SHP77 treated with DMSO at 0.1 percent for 48 hours (cell line): Measurements from ENCODE around the gene GSTM3.

Experiments
- DNase-seq: peaks from one replicate; lab custom pipeline; 2025; lab: John Stamatoyannopoulos, UW

GSTM3 gene

GRCh38 chr1:109740615-109741373 lies at the start of gene GSTM3:
TSS of gene GSTM3 (minus strand) at chr1:109741038. CDS start at chr1:109740287, 751 bp downstream.
- no peak for DNase-seq

- no peak for DNase-seq
These were observed 49.5 kb upstream of the GSTM3 start for GRCh38 chr1:109790329-109790728.

- no peak for DNase-seq
These were observed 48.8 kb upstream of the GSTM3 start for GRCh38 chr1:109789551-109790180.

- no peak for DNase-seq
These were observed 48.1 kb upstream of the GSTM3 start for GRCh38 chr1:109788695-109789521.

- no peak for DNase-seq
These were observed 47.2 kb upstream of the GSTM3 start for GRCh38 chr1:109787845-109788601.

DNA sequence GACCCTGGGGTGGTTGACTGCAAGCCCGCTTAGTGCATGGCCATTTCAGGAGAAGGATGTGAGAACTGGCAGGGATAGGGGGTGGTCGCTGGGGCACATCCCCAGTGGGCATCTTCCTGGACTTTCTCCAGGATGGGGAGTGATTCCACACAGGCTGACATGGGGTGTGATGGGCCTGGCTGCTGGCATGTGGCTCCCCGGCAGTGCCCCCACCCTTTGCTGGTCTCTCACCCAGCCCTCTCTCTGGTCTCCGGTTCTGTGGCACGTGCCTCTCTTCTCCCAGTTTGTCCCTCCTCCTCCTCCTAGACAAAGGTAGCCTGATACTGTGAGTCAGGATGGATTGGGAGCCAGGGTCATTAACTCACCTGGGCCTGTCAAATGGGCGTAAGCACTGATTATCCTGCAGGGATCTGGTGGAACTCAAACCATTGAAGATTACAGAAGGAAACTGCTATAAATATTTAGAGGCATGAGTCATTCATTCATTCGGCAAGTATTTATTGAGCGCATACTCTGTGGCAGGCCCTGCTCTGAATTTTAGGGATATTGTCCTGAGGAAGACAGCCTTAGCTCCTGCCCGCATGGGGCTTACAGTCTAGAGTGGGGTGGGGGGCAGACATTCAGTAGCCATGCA lies 46.5 kb upstream of the GSTM3 start:
- DNase-seq: no peak

DNA sequence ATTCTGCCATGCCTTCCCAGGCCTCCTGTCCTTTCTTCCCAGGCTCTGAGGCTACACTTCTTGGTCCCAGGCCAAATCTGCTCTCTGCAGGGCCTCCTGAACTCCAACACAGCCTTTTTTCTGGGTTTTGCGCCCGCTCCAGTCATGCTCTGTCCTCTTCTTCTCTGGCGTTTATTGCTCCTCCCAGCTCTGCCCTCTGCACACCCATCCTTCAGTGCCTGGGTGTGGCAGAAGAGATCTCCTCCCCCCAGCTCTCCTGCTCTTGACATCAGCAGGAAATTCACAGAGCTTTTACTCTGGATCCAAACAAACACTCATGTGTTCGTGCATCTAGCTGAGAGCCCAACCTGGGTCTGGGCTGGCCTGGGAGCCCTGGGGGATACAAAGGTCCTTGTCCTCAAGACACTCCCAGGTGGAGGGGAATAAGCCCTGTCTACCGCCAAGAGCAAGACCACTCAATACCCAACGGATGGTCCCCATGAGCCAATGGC lies 45.7 kb upstream of the GSTM3 start:
- no peak for DNase-seq

DNA sequence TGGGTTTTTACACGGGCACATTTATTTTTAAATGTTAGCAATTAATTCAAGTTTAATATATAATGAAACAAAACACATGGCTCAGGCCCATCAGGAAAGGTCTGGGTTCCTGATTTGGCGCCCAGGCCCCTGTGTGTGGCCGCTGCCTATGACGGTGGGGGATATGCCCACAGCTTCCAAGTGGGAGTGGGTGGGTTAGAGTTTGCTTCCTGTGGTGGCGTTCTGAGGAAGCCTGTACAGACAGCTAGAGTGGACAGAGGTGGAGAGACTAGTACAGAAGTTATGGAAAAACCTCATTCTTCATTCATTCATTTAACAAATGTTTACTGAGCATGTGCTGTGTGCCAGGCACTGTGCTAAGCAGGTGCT lies 45.3 kb upstream of the GSTM3 start:
- no peak for DNase-seq

DNA sequence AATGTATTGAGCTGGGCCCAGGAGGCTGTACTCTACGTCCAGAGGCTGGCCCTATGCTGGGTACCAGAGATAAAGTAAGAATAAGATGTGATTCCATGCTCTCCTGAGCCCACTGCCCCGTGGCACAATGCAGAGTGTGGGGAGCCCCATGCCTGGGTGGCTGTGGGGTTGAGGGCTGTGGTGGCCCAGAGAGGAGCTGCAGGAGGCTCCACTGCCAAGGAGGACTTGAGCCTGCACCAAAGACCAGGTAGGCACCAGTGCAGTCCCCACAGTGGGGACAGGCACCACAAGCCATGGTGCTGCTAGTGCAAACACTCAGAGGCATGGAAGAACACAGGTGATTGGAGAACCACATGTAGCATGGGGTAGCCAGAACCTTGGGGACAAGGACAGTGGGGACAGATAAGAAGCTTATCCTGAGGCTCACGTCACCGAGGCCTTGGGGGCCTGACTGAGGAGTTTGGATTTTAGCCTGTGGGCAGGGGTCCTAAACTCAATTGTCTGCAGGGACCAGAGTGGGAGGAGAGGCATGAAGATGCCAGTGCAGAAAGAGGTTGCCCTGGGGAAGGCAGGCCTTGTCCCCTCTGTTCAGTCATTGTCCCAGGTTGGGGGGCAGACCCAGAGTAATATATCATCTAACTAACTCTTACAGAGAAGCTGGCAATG lies 44.7 kb upstream of the GSTM3 start:
- DNase-seq: no peak

GRCh38 chr1:109784551-109785252 lies 43.9 kb upstream of the GSTM3 start:
- no peak for DNase-seq

DNA sequence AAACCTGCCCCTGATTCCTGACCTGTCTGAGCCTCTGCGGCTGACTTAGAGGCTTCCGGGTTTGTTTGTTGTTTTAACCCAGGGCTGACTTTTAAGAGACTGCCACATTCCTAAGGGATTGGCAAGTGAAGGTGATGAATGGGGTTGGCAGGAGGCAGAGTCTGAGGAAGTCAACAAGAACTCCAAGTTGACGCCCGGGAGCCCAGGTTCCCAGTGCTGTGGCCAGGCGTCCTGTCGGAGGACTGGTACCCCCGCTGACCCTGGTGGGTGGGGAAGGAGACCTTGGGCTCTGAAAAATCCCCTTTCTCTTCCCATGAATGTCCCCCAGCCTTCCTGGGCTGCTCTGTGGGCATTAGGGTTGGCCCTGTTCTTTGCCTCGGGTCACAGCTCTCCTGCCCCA lies 42.6 kb upstream of the GSTM3 start:
- no peak for DNase-seq

- DNase-seq: no peak
These were observed 42.1 kb upstream of the GSTM3 start for GRCh38 chr1:109782927-109783326.

GRCh38 chr1:109782514-109782913 lies 41.7 kb upstream of the GSTM3 start:
- DNase-seq: no peak

DNA sequence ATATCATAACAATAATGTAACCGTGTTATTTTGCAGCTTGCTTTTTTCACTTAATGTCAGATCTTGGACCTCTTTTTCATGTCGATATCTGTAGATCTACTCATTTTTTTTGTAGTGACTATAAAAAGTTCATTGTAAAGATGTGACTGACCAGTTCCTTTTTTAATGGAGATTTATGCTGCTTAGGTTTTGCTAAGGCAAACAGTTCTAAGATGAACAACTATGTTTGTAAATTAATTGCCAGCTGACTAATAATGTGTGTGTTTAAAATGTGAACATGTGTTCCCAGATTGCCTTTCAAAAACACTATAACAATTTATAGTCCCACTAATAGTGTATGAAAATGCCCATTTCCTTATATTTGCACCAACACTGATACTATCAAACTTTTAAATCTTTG lies 41.0 kb upstream of the GSTM3 start:
- DNase-seq: no peak

- no peak for DNase-seq
These were observed 40.1 kb upstream of the GSTM3 start for GRCh38 chr1:109780982-109781381.

GRCh38 chr1:109777980-109778625 lies 37.3 kb upstream of the GSTM3 start:
- DNase-seq: no peak

- no peak for DNase-seq
These were observed 36.6 kb upstream of the GSTM3 start for GRCh38 chr1:109777436-109777835.

GRCh38 chr1:109776911-109777310 lies 36.1 kb upstream of the GSTM3 start:
- DNase-seq: peak; percentile 33

DNA sequence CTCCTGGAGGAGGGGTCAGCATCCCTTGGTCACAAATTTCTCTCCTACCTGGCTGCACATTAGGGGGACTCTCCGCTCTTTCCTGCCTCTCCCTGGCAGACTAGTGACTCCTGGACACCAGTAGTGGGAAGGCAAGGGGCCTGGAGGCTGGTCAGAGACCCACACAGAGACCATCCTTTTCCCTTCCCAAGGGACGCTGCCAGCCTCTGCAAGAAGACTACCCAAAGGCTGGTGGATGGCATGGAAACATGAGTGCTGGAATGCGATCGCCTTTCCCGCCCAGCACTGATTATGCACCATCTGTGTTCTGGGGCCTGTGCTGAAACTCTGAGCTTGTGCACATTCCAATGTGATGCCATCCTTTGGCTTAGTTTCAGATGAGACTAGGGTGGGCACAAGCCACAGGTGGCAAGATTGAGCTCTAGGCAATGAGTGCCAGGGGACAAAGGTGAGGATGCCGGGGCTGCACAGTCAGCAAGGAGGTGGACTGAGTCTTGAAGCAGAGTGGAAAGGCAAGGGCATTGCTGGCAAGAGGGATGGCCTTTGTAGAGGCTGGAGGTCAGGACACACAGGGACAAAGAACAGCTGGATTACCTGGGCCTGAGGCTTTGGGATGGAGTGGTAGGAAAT lies 35.5 kb upstream of the GSTM3 start:
- DNase-seq: no peak
